Caco-2 (cell line): ENCODE measurements around the gene FBXO31. TPM values are rescaled to one million over a fixed set of nuclear protein-coding genes. Genes with fewer than 3 reads are reported as not detected.
A peak's percentile ranks its signal among the peaks of the same experiment; 100 is the strongest.

Source experiments
- BruUV-seq: library from RNA; stranded (reverse); fragments of 400-500 nt; replicated peaks from 2 replicates; lab custom pipeline; 2021; lab: Mats Ljungman, UMichigan
- CTCF ChIA-PET: fragments of 300-600 bp; sonication (Branson Sonifier 250); formaldehyde crosslinking; loops from one replicate; lab custom pipeline; 2022; ENCODE audit warnings: antibody characterized with exemption; lab: Charles Lee
- POLR2A ChIA-PET: fragments of 300-600 bp; sonication (Branson Sonifier 250); formaldehyde crosslinking; loops from one replicate; lab custom pipeline; 2022; ENCODE audit warnings: antibody characterized with exemption; lab: Charles Lee
- DNase-seq, 2 experiments: peaks; one replicate each; pipeline versions ENCODE4 v3.0.0 to v3.0.0-alpha.2; 2020 to 2022
- H3K27me3 ChIP-seq: replicated peaks from 2 replicates; pipeline ENCODE4 v1.6.0; 2011; ENCODE audit warnings: low read length; ENCODE audit not compliant: control insufficient read depth, insufficient read depth
- H3K36me3 ChIP-seq: 2 replicates; pipeline ENCODE4 v1.5.1; 2011; ENCODE audit warnings: low read length; ENCODE audit not compliant: control insufficient read depth, insufficient read depth
- H3K4me1 ChIP-seq: fragments of 250-450 bp; sonication (Bioruptor Pico); 2 replicates; pipeline ENCODE4 v1.5.1; 2020; ENCODE audit warnings: mild to moderate bottlenecking
- H3K4me3 ChIP-seq: 2 replicates; pipeline ENCODE4 v1.5.1; 2011; ENCODE audit warnings: low read depth, mild to moderate bottlenecking, control low read depth, low read length
- H3K9me3 ChIP-seq: fragments of 250-450 bp; sonication (Bioruptor Pico); 2 replicates; pipeline ENCODE4 v1.5.1; 2020; ENCODE audit warnings: mild to moderate bottlenecking, moderate library complexity
- H3K27ac Mint-ChIP-seq: one replicate; pipeline ENCODE4 v1.8.0; 2022; ENCODE audit warnings: mixed read lengths; ENCODE audit not compliant: unreplicated experiment
- H3K27me3 Mint-ChIP-seq: one replicate; pipeline ENCODE4 v1.8.0; 2022; ENCODE audit warnings: mixed read lengths; ENCODE audit not compliant: insufficient read depth, unreplicated experiment
- H3K36me3 Mint-ChIP-seq: one replicate; pipeline ENCODE4 v1.8.0; 2022; ENCODE audit warnings: mild to moderate bottlenecking, mixed read lengths; ENCODE audit not compliant: insufficient read depth, unreplicated experiment
- H3K4me1 Mint-ChIP-seq: one replicate; pipeline ENCODE4 v1.8.0; 2022; ENCODE audit warnings: low read depth, mixed read lengths; ENCODE audit not compliant: unreplicated experiment
- H3K4me3 Mint-ChIP-seq: one replicate; pipeline ENCODE4 v1.8.0; 2022; ENCODE audit warnings: mild to moderate bottlenecking, moderate library complexity, mixed read lengths; ENCODE audit not compliant: unreplicated experiment
- H3K9me3 Mint-ChIP-seq: one replicate; pipeline ENCODE4 v1.8.0; 2022; ENCODE audit warnings: mixed read lengths; ENCODE audit not compliant: unreplicated experiment
- intact Hi-C: fragments of 100-400 bp; cut with micrococcal nuclease; formaldehyde crosslinking; loops from one replicate; pipeline ENCODE4 v1.10.0; 2022; ENCODE audit not compliant: unreplicated experiment
- total RNA-seq: library from RNA; stranded (reverse); gene quantifications from 2 replicates; pipeline ENCODE4 v1.2.3, GENCODE V29; 2022
- TF ChIP-seq, protein P1 (sequence below), 2 experiments: fragments of 200-600 bp in 1 of 2; IDR thresholded peaks; 1 replicate in 1 of 2; 2 replicates in 1 of 2; pipeline versions ENCODE4 v1.5.1 to v1.8.0; 2011 to 2022; ENCODE audit warnings: antibody characterized with exemption in 1 of 2, control low read depth in 1 of 2, inconsistent platforms in 1 of 2, low read depth in 1 of 2, low read length in 1 of 2, mild to moderate bottlenecking in 1 of 2, moderate library complexity in 1 of 2; ENCODE audit not compliant: insufficient read depth in 1 of 2, severe bottlenecking in 1 of 2, unreplicated experiment in 1 of 2

The FBXO31 gene
- total RNA-seq, 1 experiment from 2014 or later = 55.6 TPM

DNA sequence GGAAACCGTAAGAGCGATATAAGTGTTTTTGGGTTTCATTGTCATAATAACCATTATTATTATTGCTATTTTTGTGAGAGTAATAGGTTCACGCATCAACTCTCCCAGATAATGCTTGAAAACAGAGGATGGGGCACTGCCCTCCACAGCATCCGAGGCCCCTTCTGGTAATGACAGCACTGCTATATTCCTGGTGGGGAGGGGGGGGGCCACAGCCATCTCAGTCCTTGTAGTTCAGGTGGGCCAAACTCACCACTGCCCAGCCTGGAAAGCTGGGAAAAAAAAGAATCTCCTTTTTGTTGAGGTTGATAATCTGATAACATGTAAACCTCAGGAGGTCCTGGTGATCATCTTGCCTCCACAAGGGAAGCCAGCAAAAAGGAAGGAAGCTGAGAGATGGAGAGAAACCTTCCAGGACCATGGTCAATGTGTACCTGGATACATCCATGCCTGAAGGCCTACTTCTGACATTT, 67.1 kb downstream of the FBXO31 start:
- H3K9me3 ChIP-seq = no peaks in the 10 kb centered on the region
- H3K9me3 Mint-ChIP-seq = no peaks in the 10 kb centered on the region
- TF ChIP-seq, protein P1, sequence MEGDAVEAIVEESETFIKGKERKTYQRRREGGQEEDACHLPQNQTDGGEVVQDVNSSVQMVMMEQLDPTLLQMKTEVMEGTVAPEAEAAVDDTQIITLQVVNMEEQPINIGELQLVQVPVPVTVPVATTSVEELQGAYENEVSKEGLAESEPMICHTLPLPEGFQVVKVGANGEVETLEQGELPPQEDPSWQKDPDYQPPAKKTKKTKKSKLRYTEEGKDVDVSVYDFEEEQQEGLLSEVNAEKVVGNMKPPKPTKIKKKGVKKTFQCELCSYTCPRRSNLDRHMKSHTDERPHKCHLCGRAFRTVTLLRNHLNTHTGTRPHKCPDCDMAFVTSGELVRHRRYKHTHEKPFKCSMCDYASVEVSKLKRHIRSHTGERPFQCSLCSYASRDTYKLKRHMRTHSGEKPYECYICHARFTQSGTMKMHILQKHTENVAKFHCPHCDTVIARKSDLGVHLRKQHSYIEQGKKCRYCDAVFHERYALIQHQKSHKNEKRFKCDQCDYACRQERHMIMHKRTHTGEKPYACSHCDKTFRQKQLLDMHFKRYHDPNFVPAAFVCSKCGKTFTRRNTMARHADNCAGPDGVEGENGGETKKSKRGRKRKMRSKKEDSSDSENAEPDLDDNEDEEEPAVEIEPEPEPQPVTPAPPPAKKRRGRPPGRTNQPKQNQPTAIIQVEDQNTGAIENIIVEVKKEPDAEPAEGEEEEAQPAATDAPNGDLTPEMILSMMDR (IDR thresholded peaks at IDR 0.05; ENCODE audit: insufficient read depth in 1 of 2, low read depth in 1 of 2, low read length in 1 of 2, severe bottlenecking in 1 of 2, unreplicated experiment in 1 of 2) = no peak
- peak overlapping the region; percentile 99 for H3K27ac Mint-ChIP-seq
- CTCF ChIA-PET = interaction anchor here (1.0 to 1.6 kb wide), 5 partner anchors 10 to 78 kb away, joined by 4 to 8 read pairs (median 5); partner anchors contain the start of gene FBXO31
- peaks cover 6% of the 10 kb centered on the region for H3K4me1 ChIP-seq
- intact Hi-C loops = loop anchor here (2.0 kb wide), 1 partner anchor 66 kb away; the partner anchor contains the start of gene FBXO31
- H3K4me1 Mint-ChIP-seq = peaks cover 7% of the 10 kb centered on the region
- POLR2A ChIA-PET = interaction anchor here (0.7 to 1.7 kb wide), 4 partner anchors 12 to 72 kb away, joined by 3 to 38 read pairs (median 13); partner anchors contain the start of gene FBXO31
- H3K36me3 ChIP-seq = peaks cover 2% of the 10 kb centered on the region; the same call in 1 of the 2 replicates
- H3K27me3 Mint-ChIP-seq = no peaks in the 10 kb centered on the region
- peak overlapping the region; percentile 97 for H3K4me3 Mint-ChIP-seq
- no peaks in the 10 kb centered on the region for H3K27me3 ChIP-seq
- peak overlapping the region; percentile 90 for H3K4me3 ChIP-seq
- H3K36me3 Mint-ChIP-seq = peaks cover 34% of the 10 kb centered on the region
- DNase-seq = no peak
- no TSS peak for BruUV-seq

DNA sequence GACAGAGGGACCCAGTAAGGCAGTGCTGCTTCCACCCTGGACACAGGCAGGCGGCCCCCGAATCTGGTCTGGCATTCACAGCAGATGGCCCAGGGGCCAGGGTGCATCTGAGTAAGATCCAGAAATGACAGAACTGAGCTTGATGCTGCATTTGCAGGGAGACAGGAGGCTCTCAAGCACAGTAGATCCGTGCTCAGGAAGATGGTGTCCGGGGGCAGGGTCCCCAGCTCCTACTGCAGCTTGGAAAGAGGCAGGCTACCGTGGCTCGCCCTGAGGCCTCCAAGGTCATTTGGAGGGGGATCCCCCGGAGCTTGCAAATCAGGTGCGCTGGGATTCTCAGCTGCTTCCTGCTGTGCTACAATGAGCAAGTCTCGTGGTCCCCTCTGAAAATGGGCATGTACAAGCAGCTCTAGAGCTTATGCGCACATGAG, 68.6 kb downstream of the FBXO31 start:
- Histone ChIP-seq H3K27me3 (no peaks in the 10 kb centered on the region), H3K9me3 (no peaks in the 10 kb centered on the region), H3K4me3 (no peak overlapping the region), H3K36me3 (peaks cover 2% of the 10 kb centered on the region; the same call in 1 of the 2 replicates), H3K4me1 (peaks cover 6% of the 10 kb centered on the region)
- peaks cover 35% of the 10 kb centered on the region for H3K36me3 Mint-ChIP-seq
- ChIA-PET POLR2A (interaction anchor here (0.5 kb wide), 1 partner anchor 537 kb away, joined by 3 read pairs; no protein-coding TSS in a partner anchor), CTCF (no interaction called here)
- no TSS peak for BruUV-seq
- H3K27me3 Mint-ChIP-seq = no peaks in the 10 kb centered on the region
- no peak for DNase-seq
- no peak overlapping the region for H3K4me3 Mint-ChIP-seq
- peaks cover 7% of the 10 kb centered on the region for H3K4me1 Mint-ChIP-seq
- TF ChIP-seq, protein P1 (IDR thresholded peaks at IDR 0.05; ENCODE audit: insufficient read depth in 1 of 2, low read depth in 1 of 2, low read length in 1 of 2, severe bottlenecking in 1 of 2, unreplicated experiment in 1 of 2) = no peak
- H3K27ac Mint-ChIP-seq = no peak overlapping the region
- H3K9me3 Mint-ChIP-seq = no peaks in the 10 kb centered on the region
- intact Hi-C loops = no loop called here

DNA sequence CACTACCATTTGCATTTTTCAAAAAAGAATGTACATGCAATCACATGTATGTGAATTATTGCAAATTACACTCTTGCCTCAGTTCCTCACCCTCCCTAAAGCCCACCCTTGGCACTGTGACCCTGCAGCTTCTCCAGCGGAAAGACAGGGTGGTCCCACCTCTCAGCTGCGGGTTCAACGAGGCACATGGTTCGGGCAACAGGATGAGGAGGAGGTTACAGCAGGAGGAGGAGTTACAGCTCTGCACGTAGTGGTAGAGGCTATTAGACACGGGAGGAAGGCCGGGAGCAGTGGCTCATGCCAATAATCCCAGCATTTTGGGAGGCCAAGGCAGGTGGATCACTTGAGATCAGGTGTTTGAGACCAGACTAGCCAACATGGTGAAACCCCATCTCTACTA, 71.6 kb downstream of the FBXO31 start:
- intact Hi-C loops = no loop called here
- Histone ChIP-seq H3K9me3 (no peaks in the 10 kb centered on the region), H3K36me3 (no peaks in the 10 kb centered on the region), H3K4me1 (no peaks in the 10 kb centered on the region), H3K4me3 (no peak overlapping the region), H3K27me3 (no peaks in the 10 kb centered on the region)
- ChIA-PET CTCF (no interaction called here), POLR2A (no interaction called here)
- no peak overlapping the region for H3K4me3 Mint-ChIP-seq
- peaks cover 9% of the 10 kb centered on the region for H3K36me3 Mint-ChIP-seq
- no peaks in the 10 kb centered on the region for H3K9me3 Mint-ChIP-seq
- H3K27ac Mint-ChIP-seq = no peak overlapping the region
- TF ChIP-seq, protein P1 (IDR thresholded peaks at IDR 0.05; ENCODE audit: insufficient read depth in 1 of 2, low read depth in 1 of 2, low read length in 1 of 2, severe bottlenecking in 1 of 2, unreplicated experiment in 1 of 2) = no peak
- no peaks in the 10 kb centered on the region for H3K4me1 Mint-ChIP-seq
- no peaks in the 10 kb centered on the region for H3K27me3 Mint-ChIP-seq
- BruUV-seq = no TSS peak
- no peak for DNase-seq
